Vagina (tissue), 2 donors: ENCODE results near the gene GSK3A.

Source experiments
- POLR2A ChIP-seq, 2 donors: fragments of 450-650 bp; IDR thresholded peaks; one replicate each; pipeline ENCODE4 v1.6.1; 2017; ENCODE audit warnings: antibody characterized with exemption in 2 of 2, mild to moderate bottlenecking in 2 of 2, moderate library complexity in 2 of 2
- POLR2AphosphoS5 ChIP-seq, 2 donors: sonication (generic); formaldehyde crosslinking; IDR thresholded peaks; one replicate each; pipeline ENCODE4 v1.9.0; 2017; ENCODE audit warnings: antibody characterized with exemption in 2 of 2, mild to moderate bottlenecking in 2 of 2, low read depth in 1 of 2; ENCODE audit not compliant: insufficient read depth in 1 of 2
- TF ChIP-seq, protein P1 (sequence below), 3 experiments: fragments of 450-650 bp in 2 of 3; fragments of 200-600 bp in 1 of 3; sonication (generic) in 1 of 3; IDR thresholded peaks; one replicate each; pipeline ENCODE4 v1.5.1; 2017 to 2019; ENCODE audit warnings: antibody characterized with exemption in 3 of 3, mild to moderate bottlenecking in 2 of 3, moderate library complexity in 2 of 3

GRCh38 chr19:42286349-42287016 lies 44.1 kb upstream of the GSK3A start:
- TF ChIP-seq, protein P1, sequence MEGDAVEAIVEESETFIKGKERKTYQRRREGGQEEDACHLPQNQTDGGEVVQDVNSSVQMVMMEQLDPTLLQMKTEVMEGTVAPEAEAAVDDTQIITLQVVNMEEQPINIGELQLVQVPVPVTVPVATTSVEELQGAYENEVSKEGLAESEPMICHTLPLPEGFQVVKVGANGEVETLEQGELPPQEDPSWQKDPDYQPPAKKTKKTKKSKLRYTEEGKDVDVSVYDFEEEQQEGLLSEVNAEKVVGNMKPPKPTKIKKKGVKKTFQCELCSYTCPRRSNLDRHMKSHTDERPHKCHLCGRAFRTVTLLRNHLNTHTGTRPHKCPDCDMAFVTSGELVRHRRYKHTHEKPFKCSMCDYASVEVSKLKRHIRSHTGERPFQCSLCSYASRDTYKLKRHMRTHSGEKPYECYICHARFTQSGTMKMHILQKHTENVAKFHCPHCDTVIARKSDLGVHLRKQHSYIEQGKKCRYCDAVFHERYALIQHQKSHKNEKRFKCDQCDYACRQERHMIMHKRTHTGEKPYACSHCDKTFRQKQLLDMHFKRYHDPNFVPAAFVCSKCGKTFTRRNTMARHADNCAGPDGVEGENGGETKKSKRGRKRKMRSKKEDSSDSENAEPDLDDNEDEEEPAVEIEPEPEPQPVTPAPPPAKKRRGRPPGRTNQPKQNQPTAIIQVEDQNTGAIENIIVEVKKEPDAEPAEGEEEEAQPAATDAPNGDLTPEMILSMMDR (IDR thresholded peaks at IDR 0.05), result no peak
- TF ChIP-seq POLR2AphosphoS5 (IDR thresholded peaks at IDR 0.05; ENCODE audit: insufficient read depth in 1 of 2, low read depth in 1 of 2) (no peak), POLR2A (IDR thresholded peaks at IDR 0.05) (no peak)
